SH-SY5Y (cell line): ENCODE data around the gene TRAPPC2L.

Source experiments
- GATA2 ChIP-seq: IDR thresholded peaks from 2 replicates; pipeline ENCODE4 v1.6.1; 2011; ENCODE audit warnings: mild to moderate bottlenecking, low read depth, low read length
- GATA3 ChIP-seq: IDR thresholded peaks from 2 replicates; pipeline ENCODE4 v1.6.1; 2011; ENCODE audit warnings: low read depth, mild to moderate bottlenecking, low read length, moderate library complexity

DNA sequence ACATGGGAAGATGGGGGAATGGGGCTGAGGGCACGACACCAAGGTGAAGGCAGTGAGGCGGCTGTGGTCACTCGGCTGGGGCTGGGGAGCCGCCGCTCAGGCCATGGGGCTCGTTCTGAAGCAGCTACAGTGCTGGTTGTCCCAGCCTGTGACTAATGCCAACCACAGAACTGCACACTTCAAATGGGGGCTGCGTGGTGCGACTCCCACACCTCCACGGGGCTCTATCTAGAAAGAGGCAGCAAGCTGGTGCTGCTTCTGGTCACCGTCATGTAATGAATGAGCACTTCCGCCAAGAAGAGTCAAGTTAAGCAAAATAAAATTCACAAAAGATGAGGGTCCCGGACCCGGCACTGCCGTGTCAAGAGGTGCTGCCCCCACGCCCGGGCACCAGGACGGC lies 20.1 kb upstream of the TRAPPC2L start:
- TF ChIP-seq GATA2 (no peak), GATA3 (no peak)
